ENCODE results near the gene DPP4. TPM values are rescaled to one million over a fixed set of nuclear protein-coding genes. Genes with fewer than 3 reads are reported as not detected.

The DPP4 gene
- total and polyA plus RNA-seq, 2 of the 4 experiments (the other 2 are of a cell fraction), result 13.2 to 19.0 TPM

- TF ChIP-seq MXI1 (IDR thresholded peaks at IDR 0.05; ENCODE audit: borderline replicate concordance, low read depth, low read length), result no peak
Measured at GRCh38 chr2:162013514-162014475, 60.2 kb downstream of the DPP4 start (continued).

GRCh38 chr2:162012565-162013058 is 61.4 kb downstream of the DPP4 start:
- H3K4me2 ChIP-seq (ENCODE audit: low read depth, low read length), result no peak overlapping the region
- H3K27me3 ChIP-seq (ENCODE audit: control insufficient read depth, insufficient read depth, low read length), result no peaks in the 10 kb centered on the region
- H2AK5ac ChIP-seq (ENCODE audit: low read depth, low read length), result no peak overlapping the region
- no peak overlapping the region for H2BK15ac ChIP-seq (ENCODE audit: low read depth, low read length)
- BruUV-seq (replicated peaks), result no TSS peak
- H3K9me1 ChIP-seq (ENCODE audit: insufficient read depth, low read length), result peaks cover 3% of the 10 kb centered on the region; the same call in 1 of the 2 replicates
- H3K79me1 ChIP-seq (ENCODE audit: low read depth in 1 of 2, low read length in 2 of 2), result no peaks in the 10 kb centered on the region
- no peak overlapping the region for H4K91ac ChIP-seq (ENCODE audit: insufficient read depth, low read depth, low read length)
- peaks cover 8% of the 10 kb centered on the region for H3K36me3 ChIP-seq (ENCODE audit: control insufficient read depth, insufficient read depth, low read length)
- H4K8ac ChIP-seq (ENCODE audit: low read depth in 2 of 2, low read length in 2 of 2), result no peak overlapping the region
- DNase-seq (no peak), ATAC-seq (ENCODE audit: low read depth) (peak; percentile 29; the same call in 1 of the 2 replicates)
- no peak overlapping the region for H3K4me3 ChIP-seq (ENCODE audit: insufficient read depth, low read depth, low read length)
- H3K9ac ChIP-seq (ENCODE audit: low read depth, low read length), result no peak overlapping the region
- H2BK5ac ChIP-seq (ENCODE audit: low read depth, low read length, poor library complexity, severe bottlenecking), result no peak overlapping the region
- in situ Hi-C loops (cut with MboI; ENCODE audit: low sequenced_read_pairs) (no loop called here), intact Hi-C loops (cut with micrococcal nuclease) (loop anchor here (5.0 kb wide), 1 partner anchor 60 kb away; the partner anchor contains the start of gene DPP4), dilution Hi-C loops (cut with HindIII; ENCODE audit: low sequenced_read_pairs, unreplicated experiment) (no loop called here)
- WGBS, 2 experiments (ENCODE audit: extremely low coverage in 2 of 2, insufficient read length in 1 of 2), result no CpG with 5 or more reads among the region's 2 CpGs
- no peak overlapping the region for H4K5ac ChIP-seq (ENCODE audit: low read depth, low read length)
- no peak overlapping the region for H2AK9ac ChIP-seq (replicated peaks; ENCODE audit: low read depth, low read length, poor library complexity)
- H3K4ac ChIP-seq (ENCODE audit: low read depth, low read length), result no peak overlapping the region
- CTCF ChIA-PET, result interaction anchor here (0.6 kb wide), 1 partner anchor 59 kb away, joined by 6 read pairs; no protein-coding TSS in a partner anchor
- H3K14ac ChIP-seq (replicated peaks; ENCODE audit: low read depth, low read length), result no peak overlapping the region
- no peak overlapping the region for H3K27ac ChIP-seq (ENCODE audit: insufficient read depth, low read length)
- POLR2A ChIA-PET (ENCODE audit: unreplicated experiment), result no interaction called here
- H3K23ac ChIP-seq (ENCODE audit: low read depth, low read length), result no peak overlapping the region
- no peak overlapping the region for H2AFZ ChIP-seq (replicated peaks; ENCODE audit: low read length, poor library complexity)
- H2BK120ac ChIP-seq (ENCODE audit: low read depth, low read length), result no peak overlapping the region
- no peaks in the 10 kb centered on the region for H4K20me1 ChIP-seq (ENCODE audit: insufficient read depth, low read length)
- H3K9me3 ChIP-seq (ENCODE audit: control insufficient read depth, insufficient read depth, low read length), result no peaks in the 10 kb centered on the region
- no peaks in the 10 kb centered on the region for H3K4me1 ChIP-seq (ENCODE audit: control insufficient read depth, insufficient read depth, low read length)
- TF ChIP-seq ELK1 (IDR thresholded peaks at IDR 0.05; ENCODE audit: borderline replicate concordance, low read depth, low read length), result no peak
- no peak for TF ChIP-seq NFE2L2 (IDR thresholded peaks at IDR 0.05; ENCODE audit: low read depth, low read length)
- TF ChIP-seq CHD1 (IDR thresholded peaks at IDR 0.05; ENCODE audit: low read depth, low read length), result no peak
- no peak for TF ChIP-seq USF2 (IDR thresholded peaks at IDR 0.05; ENCODE audit: low read depth, low read length)
- no peak for TF ChIP-seq BHLHE40 (IDR thresholded peaks at IDR 0.05; ENCODE audit: low read depth, low read length)
- no peak for TF ChIP-seq FOS (IDR thresholded peaks at IDR 0.05; ENCODE audit: low read depth, low read length)
- no peak for TF ChIP-seq SMC3 (IDR thresholded peaks at IDR 0.05; ENCODE audit: low read depth, low read length)
- TF ChIP-seq CTCF (conservative IDR thresholded peaks at IDR 0.05; ENCODE audit: low read depth, low read length), result no peak
- no peak overlapping the region for H2BK20ac ChIP-seq (ENCODE audit: low read depth, low read length)
- no peak overlapping the region for H3K56ac ChIP-seq (ENCODE audit: extremely low read depth, insufficient read depth, low read length)
- no peak overlapping the region for H3K18ac ChIP-seq (ENCODE audit: low read depth, low read length)
